WTC11 (cell line): ENCODE results near the gene ARHGEF1. TPM values are rescaled to one million over a fixed set of nuclear protein-coding genes. Genes with fewer than 3 reads are reported as not detected.

ENCODE experiments used
- ATAC-seq: fragments of 200-7000 bp; cut with Tn5 transposase; 2 replicates; pipeline ENCODE4 v1.10.0; 2021; ENCODE audit warnings: mild to moderate bottlenecking, moderate library complexity
- CTCF ChIA-PET: fragments of 300-600 bp; sonication (Branson Sonifier 250); formaldehyde crosslinking; loops from one replicate; lab custom pipeline; 2021; ENCODE audit warnings: antibody characterized with exemption; lab: Charles Lee
- POLR2A ChIA-PET: fragments of 350-600 bp; sonication (Branson Sonifier 250); formaldehyde crosslinking; loops from one replicate; lab custom pipeline; 2021; ENCODE audit warnings: antibody characterized with exemption; lab: Charles Lee
- DNase-seq: peaks from one replicate; pipeline ENCODE4 v3.0.0; 2021; ENCODE audit warnings: low spot score
- H3K27ac Mint-ChIP-seq: 2 replicates; pipeline ENCODE4 v1.8.0; 2021; ENCODE audit warnings: mixed read lengths
- H3K27me3 Mint-ChIP-seq: 2 replicates; pipeline ENCODE4 v1.8.0; 2021; ENCODE audit warnings: low read depth, mild to moderate bottlenecking, moderate library complexity, mixed read lengths
- H3K36me3 Mint-ChIP-seq: 2 replicates; pipeline ENCODE4 v1.8.0; 2021; ENCODE audit warnings: mixed read lengths
- H3K4me1 Mint-ChIP-seq: 2 replicates; pipeline ENCODE4 v1.8.0; 2022; ENCODE audit warnings: mixed read lengths
- H3K4me3 Mint-ChIP-seq: 2 replicates; pipeline ENCODE4 v1.8.0; 2021; ENCODE audit warnings: mild to moderate bottlenecking, moderate library complexity, mixed read lengths
- H3K9me3 Mint-ChIP-seq: 2 replicates; pipeline ENCODE4 v1.8.0; 2021; ENCODE audit warnings: mixed read lengths
- ARID4B ChIP-seq: sonication (generic); formaldehyde crosslinking; IDR thresholded peaks from 2 replicates; pipeline ENCODE4 v1.8.0; 2023; ENCODE audit warnings: missing genetic modification reagents, mild to moderate bottlenecking, borderline replicate concordance
- CREM ChIP-seq: sonication (generic); formaldehyde crosslinking; IDR thresholded peaks from 2 replicates; pipeline ENCODE4 v1.8.1; 2022; ENCODE audit warnings: mild to moderate bottlenecking, missing genetic modification reagents, moderate library complexity
- CTCF ChIP-seq: fragments of 200-600 bp; IDR thresholded peaks from 2 replicates; pipeline ENCODE4 v1.8.0; 2022; ENCODE audit warnings: antibody characterized with exemption
- FOXJ3 ChIP-seq: sonication (generic); formaldehyde crosslinking; IDR thresholded peaks from 2 replicates; pipeline ENCODE4 v1.9.0; 2021; ENCODE audit warnings: missing genetic modification reagents, mild to moderate bottlenecking, borderline replicate concordance
- FOXP1 ChIP-seq: sonication (generic); formaldehyde crosslinking; IDR thresholded peaks from 2 replicates; pipeline ENCODE4 v1.8.0; 2022; ENCODE audit warnings: missing genetic modification reagents, mild to moderate bottlenecking, moderate library complexity, borderline replicate concordance
- JUN ChIP-seq: sonication (generic); formaldehyde crosslinking; IDR thresholded peaks from 2 replicates; pipeline ENCODE4 v1.8.0; 2023; ENCODE audit warnings: mild to moderate bottlenecking, missing genetic modification reagents
- KAT7 ChIP-seq: sonication (generic); formaldehyde crosslinking; IDR thresholded peaks from 2 replicates; pipeline ENCODE4 v1.8.1; 2023; ENCODE audit warnings: missing genetic modification reagents, mild to moderate bottlenecking, borderline replicate concordance
- NR3C1 ChIP-seq: sonication (generic); formaldehyde crosslinking; conservative IDR thresholded peaks from 2 replicates; pipeline ENCODE4 v1.8.1; 2023; ENCODE audit warnings: low read depth, mild to moderate bottlenecking, missing genetic modification reagents
- PRDM15 ChIP-seq: sonication (generic); formaldehyde crosslinking; IDR thresholded peaks from 2 replicates; pipeline ENCODE4 v1.8.0; 2022; ENCODE audit warnings: missing genetic modification reagents
- RELA ChIP-seq: sonication (generic); formaldehyde crosslinking; IDR thresholded peaks from 2 replicates; pipeline ENCODE4 v1.8.1; 2022; ENCODE audit warnings: missing genetic modification reagents, mild to moderate bottlenecking, borderline replicate concordance
- SMAD3 ChIP-seq: sonication (generic); formaldehyde crosslinking; IDR thresholded peaks from 2 replicates; pipeline ENCODE4 v1.8.0; 2022; ENCODE audit warnings: missing genetic modification reagents, mild to moderate bottlenecking, borderline replicate concordance
- SMAD4 ChIP-seq: sonication (generic); formaldehyde crosslinking; IDR thresholded peaks from 2 replicates; pipeline ENCODE4 v1.8.0; 2022; ENCODE audit warnings: mild to moderate bottlenecking, missing genetic modification reagents
- SP1 ChIP-seq: sonication (generic); formaldehyde crosslinking; conservative IDR thresholded peaks from 2 replicates; pipeline ENCODE4 v1.8.1; 2022; ENCODE audit warnings: missing genetic modification reagents
- STAT6 ChIP-seq: sonication (generic); formaldehyde crosslinking; conservative IDR thresholded peaks from 2 replicates; pipeline ENCODE4 v1.8.1; 2023; ENCODE audit warnings: mild to moderate bottlenecking, low read depth, missing genetic modification reagents, moderate library complexity
- TCF7 ChIP-seq: sonication (generic); formaldehyde crosslinking; IDR thresholded peaks from 2 replicates; pipeline ENCODE4 v1.8.0; 2022; ENCODE audit warnings: mild to moderate bottlenecking, low read depth, missing genetic modification reagents, moderate library complexity
- ZBTB43 ChIP-seq: sonication (generic); formaldehyde crosslinking; IDR thresholded peaks from 2 replicates; pipeline ENCODE4 v1.8.1; 2023; ENCODE audit warnings: mild to moderate bottlenecking, missing genetic modification reagents
- ZNF281 ChIP-seq: sonication (generic); formaldehyde crosslinking; IDR thresholded peaks from 2 replicates; pipeline ENCODE4 v1.8.0; 2023; ENCODE audit warnings: mild to moderate bottlenecking, missing genetic modification reagents
- ZNF671 ChIP-seq: fragments of 250-450 bp; sonication (Bioruptor Pico); IDR thresholded peaks from 2 replicates; pipeline ENCODE4 v1.8.0; 2021; ENCODE audit warnings: mild to moderate bottlenecking
- total RNA-seq: library from RNA; stranded (reverse); gene quantifications from 3 replicates; pipeline ENCODE4 v1.2.3, GENCODE V29; 2021

ARHGEF1 gene
- total RNA-seq, 1 experiment from 2014 or later, result 102 TPM

GRCh38 chr19:41843371-41843770 lies 39.6 kb upstream of the ARHGEF1 start (continued):
- TF ChIP-seq ARID4B (no peak), ZBTB43 (CRISPR knock-in tag) (no peak), STAT6 (CRISPR knock-in tag) (no peak), TCF7 (CRISPR knock-in tag) (no peak), CREM (CRISPR knock-in tag) (no peak), NR3C1 (no peak), JUN (CRISPR knock-in tag) (no peak), ZNF671 (no peak)

GRCh38 chr19:41844601-41845000 lies 38.4 kb upstream of the ARHGEF1 start, which contains the start of gene LYPD4:
Gene LYPD4, minus strand, starts transcription at chr19:41844683. Its CDS starts 5,398 bp downstream, at chr19:41839285.
- H3K27me3 Mint-ChIP-seq, result peaks cover 49% of the 10 kb centered on the region
- no peak within 1 kb of the TSS for H3K27ac Mint-ChIP-seq
- ATAC-seq, result peak; percentile 85
- no peaks in the 10 kb centered on the region for H3K4me1 Mint-ChIP-seq
- DNase-seq, result peak; percentile 44
- H3K9me3 Mint-ChIP-seq, result peaks cover 11% of the 10 kb centered on the region
- H3K36me3 Mint-ChIP-seq, result no peaks in the 10 kb centered on the region
- no peak within 1 kb of the TSS for H3K4me3 Mint-ChIP-seq
- CTCF ChIA-PET, result interaction anchor here (0.8 to 2.1 kb wide), 3 partner anchors 15 to 91 kb away, joined by 3 to 6 read pairs (median 3); no protein-coding TSS in a partner anchor
- POLR2A ChIA-PET, result no interaction called here
- TF ChIP-seq FOXJ3 (CRISPR knock-in tag) (no peak), SMAD4 (CRISPR knock-in tag) (no peak), RELA (CRISPR knock-in tag) (peak; percentile 68), ZNF281 (CRISPR knock-in tag) (peak; percentile 36; the same call in 1 of the 2 replicates), FOXP1 (peak; percentile 44; the same call in 1 of the 2 replicates), CREM (CRISPR knock-in tag) (no peak), SP1 (CRISPR knock-in tag) (0 out of 2 replicates have a peak, but pooled peaks have one; percentile 46), PRDM15 (no peak), CTCF (no peak), KAT7 (CRISPR knock-in tag) (no peak), ZBTB43 (CRISPR knock-in tag) (0 out of 2 replicates have a peak, but pooled peaks have one; percentile 14), SMAD3 (peak; percentile 46; the same call in 1 of the 2 replicates)
